ENCODE results near the gene NHERF2. TPM values are rescaled to one million over a fixed set of nuclear protein-coding genes. Genes with fewer than 3 reads are reported as not detected.

NHERF2 gene
- polyA plus RNA-seq, 1 experiment: 107 TPM

DNA sequence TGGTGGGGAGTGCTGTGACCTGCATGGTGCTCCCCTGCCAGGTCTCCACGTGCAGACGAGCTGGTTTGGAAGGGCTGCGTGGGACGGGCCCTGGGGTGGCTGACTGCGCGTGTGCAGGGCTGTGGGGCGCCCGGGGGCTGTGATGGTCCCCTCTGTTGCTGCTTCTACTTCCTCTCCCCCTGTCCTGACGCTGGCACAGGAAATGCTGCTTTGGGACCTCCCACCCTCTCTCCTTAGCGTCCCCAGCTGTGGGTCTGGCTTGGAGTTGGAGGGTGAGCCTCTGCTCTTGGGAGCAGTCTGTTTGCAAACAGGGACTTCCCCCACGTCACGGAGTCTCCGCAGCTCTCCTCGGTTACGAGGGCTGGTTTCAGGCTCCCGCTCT is 56.3 kb downstream of the NHERF2 start:
- Histone ChIP-seq H3K36me3 (ENCODE audit: control insufficient read depth, insufficient read depth, low read length) (peaks cover 40% of the 10 kb centered on the region), H3K27me3 (ENCODE audit: control insufficient read depth, insufficient read depth, low read length) (no peaks in the 10 kb centered on the region), H3K4me3 (ENCODE audit: low read depth, low read length) (no peak overlapping the region)
- CTCF ChIA-PET: interaction anchor here (1.5 kb wide), 1 partner anchor 27 kb away, joined by 5 read pairs; no protein-coding TSS in a partner anchor
- POLR2A ChIA-PET: no interaction called here
- TF ChIP-seq, protein P1, sequence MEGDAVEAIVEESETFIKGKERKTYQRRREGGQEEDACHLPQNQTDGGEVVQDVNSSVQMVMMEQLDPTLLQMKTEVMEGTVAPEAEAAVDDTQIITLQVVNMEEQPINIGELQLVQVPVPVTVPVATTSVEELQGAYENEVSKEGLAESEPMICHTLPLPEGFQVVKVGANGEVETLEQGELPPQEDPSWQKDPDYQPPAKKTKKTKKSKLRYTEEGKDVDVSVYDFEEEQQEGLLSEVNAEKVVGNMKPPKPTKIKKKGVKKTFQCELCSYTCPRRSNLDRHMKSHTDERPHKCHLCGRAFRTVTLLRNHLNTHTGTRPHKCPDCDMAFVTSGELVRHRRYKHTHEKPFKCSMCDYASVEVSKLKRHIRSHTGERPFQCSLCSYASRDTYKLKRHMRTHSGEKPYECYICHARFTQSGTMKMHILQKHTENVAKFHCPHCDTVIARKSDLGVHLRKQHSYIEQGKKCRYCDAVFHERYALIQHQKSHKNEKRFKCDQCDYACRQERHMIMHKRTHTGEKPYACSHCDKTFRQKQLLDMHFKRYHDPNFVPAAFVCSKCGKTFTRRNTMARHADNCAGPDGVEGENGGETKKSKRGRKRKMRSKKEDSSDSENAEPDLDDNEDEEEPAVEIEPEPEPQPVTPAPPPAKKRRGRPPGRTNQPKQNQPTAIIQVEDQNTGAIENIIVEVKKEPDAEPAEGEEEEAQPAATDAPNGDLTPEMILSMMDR (IDR thresholded peaks at IDR 0.05; ENCODE audit: insufficient read depth, low read depth, low read length): no peak
- DNase-seq (ENCODE audit: low read depth): no peak

DNA sequence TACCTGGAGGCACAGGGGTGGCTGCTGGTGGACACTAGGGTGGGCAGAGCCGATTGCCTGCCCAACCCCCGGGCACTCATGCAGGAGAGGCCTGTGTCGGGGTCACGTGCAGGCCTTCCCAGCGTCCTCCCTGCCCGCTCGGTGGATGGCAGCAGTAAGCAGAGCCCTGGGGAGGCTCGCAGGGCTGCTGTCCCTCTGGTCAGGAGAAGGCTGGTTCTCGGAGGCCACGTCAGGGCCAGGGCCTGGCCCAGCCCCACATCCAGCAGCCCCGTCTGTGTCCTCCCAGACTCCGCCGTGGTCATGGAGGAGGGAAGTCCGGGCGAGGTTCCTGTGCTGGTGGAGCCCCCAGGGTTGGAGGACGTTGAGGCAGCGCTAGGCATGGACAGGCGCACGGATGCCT is 56.7 kb downstream of the NHERF2 start:
- H3K4me3 ChIP-seq (ENCODE audit: low read depth, low read length): no peak overlapping the region
- TF ChIP-seq, protein P1 (IDR thresholded peaks at IDR 0.05; ENCODE audit: insufficient read depth, low read depth, low read length): no peak
- DNase-seq (ENCODE audit: low read depth): no peak
- peaks cover 44% of the 10 kb centered on the region for H3K36me3 ChIP-seq (ENCODE audit: control insufficient read depth, insufficient read depth, low read length)
- no peaks in the 10 kb centered on the region for H3K27me3 ChIP-seq (ENCODE audit: control insufficient read depth, insufficient read depth, low read length)
- ChIA-PET POLR2A (no interaction called here), CTCF (interaction anchor here (1.5 kb wide), 1 partner anchor 28 kb away, joined by 5 read pairs; no protein-coding TSS in a partner anchor)

DNA sequence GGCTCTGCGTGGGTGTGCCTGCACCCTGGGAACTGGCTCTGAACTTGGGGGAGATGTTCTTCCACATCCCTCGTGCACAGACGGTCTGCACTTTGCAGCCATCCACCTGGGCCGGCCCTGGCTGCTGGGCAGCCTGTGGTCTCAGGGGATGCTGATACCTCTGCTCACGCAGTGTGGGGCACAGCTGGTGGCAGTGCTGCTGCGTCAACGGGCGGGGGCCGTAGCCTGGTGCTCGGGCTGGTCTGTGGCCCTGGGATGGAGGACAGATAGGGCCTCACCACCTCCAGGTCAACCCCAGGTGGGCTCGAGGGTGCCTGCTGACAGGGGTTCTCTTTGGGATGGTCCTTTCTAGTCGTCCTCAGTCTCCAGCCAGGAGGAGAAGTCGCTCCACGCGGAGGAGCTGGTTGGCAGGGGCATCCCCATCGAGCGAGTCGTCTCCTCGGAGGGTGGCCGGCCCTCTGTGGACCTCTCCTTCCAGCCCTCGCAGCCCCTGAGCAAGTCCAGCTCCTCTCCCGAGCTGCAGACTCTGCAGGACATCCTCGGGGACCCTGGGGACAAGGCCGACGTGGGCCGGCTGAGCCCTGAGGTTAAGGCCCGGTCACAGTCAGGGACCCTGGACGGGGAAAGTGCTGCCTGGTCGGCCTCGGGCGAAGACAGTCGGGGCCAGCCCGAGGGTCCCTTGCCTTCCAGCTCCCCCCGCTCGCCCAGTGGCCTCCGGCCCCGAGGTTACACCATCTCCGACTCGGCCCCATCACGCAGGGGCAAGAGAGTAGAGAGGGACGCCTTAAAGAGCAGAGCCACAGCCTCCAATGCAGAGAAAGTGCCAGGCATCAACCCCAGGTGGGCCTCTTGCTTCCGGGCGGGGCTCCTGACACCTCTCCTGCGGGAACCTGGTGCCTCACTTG is 57.4 kb downstream of the NHERF2 start:
- Histone ChIP-seq H3K27me3 (ENCODE audit: control insufficient read depth, insufficient read depth, low read length) (no peaks in the 10 kb centered on the region), H3K4me3 (ENCODE audit: low read depth, low read length) (no peak overlapping the region), H3K36me3 (ENCODE audit: control insufficient read depth, insufficient read depth, low read length) (peaks cover 48% of the 10 kb centered on the region)
- CTCF ChIA-PET: no interaction called here
- DNase-seq (ENCODE audit: low read depth): no peak
- POLR2A ChIA-PET: no interaction called here
- TF ChIP-seq, protein P1 (IDR thresholded peaks at IDR 0.05; ENCODE audit: insufficient read depth, low read depth, low read length): no peak

DNA sequence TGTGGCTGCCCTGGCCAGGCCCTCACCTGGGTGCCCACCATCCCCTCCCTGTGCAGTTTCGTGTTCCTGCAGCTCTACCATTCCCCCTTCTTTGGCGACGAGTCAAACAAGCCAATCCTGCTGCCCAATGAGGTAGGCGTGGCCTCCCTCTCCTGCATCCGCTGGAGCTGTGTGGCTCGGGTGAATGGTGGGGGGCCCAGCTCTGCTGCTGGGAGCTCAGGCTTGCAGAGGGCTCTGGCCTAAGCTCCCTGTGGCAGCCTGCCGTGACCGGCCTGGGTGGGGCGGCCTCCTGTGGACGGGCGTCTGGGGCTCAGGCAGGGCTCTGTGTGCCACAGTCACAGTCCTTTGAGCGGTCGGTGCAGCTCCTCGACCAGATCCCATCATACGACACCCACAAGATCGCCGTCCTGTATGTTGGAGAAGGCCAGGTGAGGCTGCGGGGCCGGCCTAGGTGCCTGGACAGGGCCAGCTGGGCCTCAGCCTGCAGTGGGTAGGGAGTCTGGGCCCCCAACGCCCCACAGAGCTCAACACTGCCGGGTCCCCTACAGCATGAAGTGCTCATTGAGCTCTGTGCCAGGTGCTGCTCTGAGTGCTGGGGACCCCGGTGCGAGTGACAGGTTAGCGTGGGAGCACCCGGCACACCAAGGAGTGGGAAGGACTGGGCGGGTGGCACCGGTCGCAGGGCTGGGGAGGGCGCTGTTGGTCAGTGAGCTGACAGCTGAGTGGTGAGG is 58.4 kb downstream of the NHERF2 start:
- CTCF ChIA-PET: interaction anchor here (1.2 kb wide), 2 partner anchors 61 to 63 kb away, joined by 5 read pairs; no protein-coding TSS in a partner anchor
- TF ChIP-seq, protein P1 (IDR thresholded peaks at IDR 0.05; ENCODE audit: insufficient read depth, low read depth, low read length): no peak
- H3K4me3 ChIP-seq (ENCODE audit: low read depth, low read length): no peak overlapping the region
- POLR2A ChIA-PET: no interaction called here
- H3K27me3 ChIP-seq (ENCODE audit: control insufficient read depth, insufficient read depth, low read length): no peaks in the 10 kb centered on the region
- DNase-seq (ENCODE audit: low read depth): no peak
- H3K36me3 ChIP-seq (ENCODE audit: control insufficient read depth, insufficient read depth, low read length): peaks cover 50% of the 10 kb centered on the region

DNA sequence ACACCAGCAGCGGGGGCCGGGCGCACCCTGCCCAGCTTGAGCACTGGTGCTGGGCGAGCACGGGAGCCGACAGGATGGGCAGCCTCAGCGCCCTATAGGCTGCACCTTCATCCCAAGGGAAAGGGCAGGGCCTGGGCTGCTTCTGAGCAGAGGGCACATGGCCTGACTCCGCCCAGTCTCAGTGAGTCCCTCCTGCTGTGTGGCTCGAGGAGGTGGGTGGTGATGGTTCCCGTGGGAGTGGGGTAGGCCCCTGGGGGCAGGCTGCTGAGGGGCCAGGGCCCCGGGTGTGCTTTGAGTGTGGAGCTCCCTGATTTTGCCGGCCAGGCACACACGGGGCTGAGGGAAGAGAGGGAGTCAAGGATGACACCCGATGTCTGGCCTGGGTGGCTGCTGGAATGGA is 59.0 kb downstream of the NHERF2 start:
- POLR2A ChIA-PET: no interaction called here
- peaks cover 53% of the 10 kb centered on the region for H3K36me3 ChIP-seq (ENCODE audit: control insufficient read depth, insufficient read depth, low read length)
- TF ChIP-seq, protein P1 (IDR thresholded peaks at IDR 0.05; ENCODE audit: insufficient read depth, low read depth, low read length): no peak
- no peak overlapping the region for H3K4me3 ChIP-seq (ENCODE audit: low read depth, low read length)
- CTCF ChIA-PET: interaction anchor here (0.8 to 1.2 kb wide), 3 partner anchors 14 to 63 kb away, joined by 3 to 5 read pairs (median 5); no protein-coding TSS in a partner anchor
- DNase-seq (ENCODE audit: low read depth): no peak
- no peaks in the 10 kb centered on the region for H3K27me3 ChIP-seq (ENCODE audit: control insufficient read depth, insufficient read depth, low read length)

All from BJ (cell line).